GM12878 (cell line): ENCODE measurements around the gene TRDN. TPM values are rescaled to one million over a fixed set of nuclear protein-coding genes. Genes with fewer than 3 reads are reported as not detected.

Source experiments
- ATAC-seq: fragments of 200-7000 bp; cut with Tn5 transposase; 3 replicates; pipeline ENCODE4 v1.9.1; 2020; ENCODE audit warnings: mild to moderate bottlenecking, moderate library complexity
- BruUV-seq: library from RNA; stranded (reverse); fragments of 400-500 nt; replicated peaks from 2 replicates; lab custom pipeline; 2021; lab: Mats Ljungman, UMichigan
- CTCF ChIA-PET: fragments of 300-600 bp; sonication (Branson Sonifier 250); formaldehyde crosslinking; extraction: SDS; loops from one replicate; lab custom pipeline; 2021; ENCODE audit warnings: inconsistent platforms; lab: Yijun Ruan, JAX
- POLR2A ChIA-PET: fragments of 350-600 bp; formaldehyde crosslinking; extraction: SDS; loops from one replicate; lab custom pipeline; 2021; ENCODE audit warnings: inconsistent platforms; lab: Charles Lee
- RAD21 ChIA-PET: fragments of 300-600 bp; sonication (Branson Sonifier 250); formaldehyde crosslinking; loops from one replicate; lab custom pipeline; 2023; ENCODE audit warnings: antibody characterized with exemption; ENCODE audit not compliant: unreplicated experiment; lab: Charles Lee
- SMC1A ChIA-PET: fragments of 300-600 bp; sonication (Branson Sonifier 250); formaldehyde crosslinking; loops from one replicate; lab custom pipeline; 2023; ENCODE audit not compliant: unreplicated experiment, uncharacterized antibody; lab: Charles Lee
- DNase-seq: peaks from one replicate; pipeline ENCODE4 v3.0.0-alpha.2; 2011; ENCODE audit warnings: low read depth, low spot score
- FAIRE-seq: peaks from 3 replicates; lab custom pipeline; 2011; peaks lifted over from hg19 to GRCh38; lab: Jason Lieb, UNC
- H2AFZ ChIP-seq: 2 replicates; pipeline ENCODE4 v1.6.0; 2011; ENCODE audit warnings: low read depth, low read length, control low read depth; ENCODE audit not compliant: control insufficient read depth
- H3K27ac ChIP-seq: 2 replicates; pipeline ENCODE4 v1.5.1; 2011; ENCODE audit warnings: control low read depth; ENCODE audit not compliant: control insufficient read depth, insufficient read depth
- H3K27me3 ChIP-seq, 2 experiments: replicated peaks in 1 of 2; 2 replicates each; pipeline versions ENCODE4 v1.6.0 to v1.6.1; 2011; ENCODE audit warnings: low read length in 1 of 2; ENCODE audit not compliant: control insufficient read depth in 2 of 2, insufficient read depth in 2 of 2
- H3K36me3 ChIP-seq, 2 experiments: 2 replicates each; pipeline ENCODE4 v1.5.1; 2011; ENCODE audit warnings: low read length in 1 of 2; ENCODE audit not compliant: control insufficient read depth in 2 of 2, insufficient read depth in 2 of 2
- H3K4me1 ChIP-seq: 2 replicates; pipeline ENCODE4 v1.6.1; 2011; ENCODE audit warnings: mild to moderate bottlenecking, low read length, moderate library complexity, mixed read lengths; ENCODE audit not compliant: control insufficient read depth, insufficient read depth
- H3K4me2 ChIP-seq: 2 replicates; pipeline ENCODE4 v1.6.0; 2011; ENCODE audit warnings: control low read depth; ENCODE audit not compliant: control insufficient read depth, insufficient read depth
- H3K4me3 ChIP-seq: fragments of 200-600 bp; sonication (generic); 2 replicates; pipeline ENCODE4 v1.5.1; 2016
- H3K79me2 ChIP-seq: 2 replicates; pipeline ENCODE4 v1.6.0; 2011; ENCODE audit warnings: low read length; ENCODE audit not compliant: control insufficient read depth, insufficient read depth
- H3K9ac ChIP-seq: 2 replicates; pipeline ENCODE4 v1.8.0; 2011; ENCODE audit warnings: low read length, control low read depth, mixed read lengths; ENCODE audit not compliant: control insufficient read depth, insufficient read depth
- H3K9me3 ChIP-seq: replicated peaks from 3 replicates; pipeline ENCODE4 v1.5.1; 2011; ENCODE audit warnings: mild to moderate bottlenecking, low read length; ENCODE audit not compliant: control insufficient read depth, insufficient read depth
- H4K20me1 ChIP-seq: 2 replicates; pipeline ENCODE4 v1.6.0; 2011; ENCODE audit not compliant: control insufficient read depth, insufficient read depth
- BCLAF1 ChIP-seq: fragments of 450-650 bp; IDR thresholded peaks from 2 replicates; pipeline ENCODE4 v1.6.1; 2017; ENCODE audit warnings: antibody characterized with exemption, mild to moderate bottlenecking, moderate library complexity
- CHD2 ChIP-seq: IDR thresholded peaks from 2 replicates; pipeline ENCODE4 v1.6.1; 2011; ENCODE audit warnings: low read depth, low read length, improper control_type of control experiment, borderline replicate concordance
- CREM ChIP-seq: IDR thresholded peaks from 2 replicates; pipeline ENCODE4 v1.6.1; 2014; ENCODE audit warnings: antibody characterized with exemption, low read depth
- IKZF2 ChIP-seq, 2 experiments: fragments of 450-650 bp; IDR thresholded peaks; 2 replicates each; pipeline ENCODE4 v1.6.1; 2017; ENCODE audit warnings: mild to moderate bottlenecking in 2 of 2, moderate library complexity in 2 of 2
- IRF4 ChIP-seq: IDR thresholded peaks from 2 replicates; pipeline ENCODE4 v1.6.1; 2011; ENCODE audit warnings: low read depth, low read length
- MXI1 ChIP-seq: fragments of 150-350 bp; IDR thresholded peaks from 2 replicates; pipeline ENCODE4 v1.6.1; 2011; ENCODE audit warnings: low read depth, mild to moderate bottlenecking, inconsistent platforms, low read length, improper control_type of control experiment
- SUZ12 ChIP-seq: fragments of 200-600 bp; sonication (generic); IDR thresholded peaks from one replicate; pipeline ENCODE4 v1.6.1; 2018; ENCODE audit warnings: antibody characterized with exemption, mild to moderate bottlenecking; ENCODE audit not compliant: unreplicated experiment
- TCF12 ChIP-seq: IDR thresholded peaks from 2 replicates; pipeline ENCODE4 v1.6.1; 2011; ENCODE audit warnings: low read depth, mild to moderate bottlenecking, low read length
- WGBS: methylation state at CpG from one replicate; pipeline ENCODE4 v1.1.6; 2016; ENCODE audit warnings: low lambda C conversion rate; ENCODE audit not compliant: insufficient replicate concordance, insufficient coverage; ENCODE audit errors: missing lambda C conversion rate; 5-methylcytosine and 5-hydroxymethylcytosine counted together
- in situ Hi-C: fragments of 300-500 bp; cut with MboI; formaldehyde crosslinking; loops from 9 replicates; pipeline ENCODE4 v1.14.3; 2018; ENCODE audit warnings: mixed read lengths
- intact Hi-C: fragments of 100-400 bp; cut with micrococcal nuclease; formaldehyde crosslinking; loops from one replicate; pipeline ENCODE4 v1.14.2; 2022; ENCODE audit not compliant: unreplicated experiment
- polyA plus RNA-seq, 11 experiments: library from polyadenylated mRNA; depleted of rRNA in 4 of 11; unstranded in 6 of 11; stranded (reverse) in 5 of 11; fragments of >200 nt; fragmentation: Nextera tagmentation in 4 of 11; fragmentation: Illumina TruSeq in 1 of 11; extraction: Ambion mirVana in 4 of 11; extraction: Trizol in 1 of 11; gene quantifications; 1 replicate in 1 of 11; 2 replicates in 10 of 11; pipeline versions ENCODE4 v1.2.1 to v1.2.3, GENCODE V29; 2011 to 2016; ENCODE audit warnings: inconsistent platforms in 2 of 11, missing spikeins in 2 of 11, low read depth in 1 of 11
- total RNA-seq, 4 experiments: library from RNA; depleted of rRNA in 3 of 4; stranded (reverse); fragments of >200 nt in 3 of 4; fragmentation: Illumina TruSeq in 1 of 4; extraction: Trizol in 1 of 4; gene quantifications; 2 replicates each; pipeline versions ENCODE4 v1.2.1 to v1.2.3, GENCODE V29; 2013 to 2021

Gene TRDN
- total and polyA plus RNA-seq, 10 of the 15 experiments (the other 5 are each of a cell fraction or from before 2014, with no cell fraction given), result not detected

GRCh38 chr6:123288649-123289048 lies 348.1 kb downstream of the TRDN start:
- Histone ChIP-seq H3K4me1 (no peaks in the 10 kb centered on the region), H2AFZ (no peak overlapping the region), H3K36me3 (no peaks in the 10 kb centered on the region), H3K27ac (no peak overlapping the region)
- CTCF ChIA-PET, result interaction anchor here (3.5 kb wide), 1 partner anchor 419 kb away, joined by 8 read pairs; no protein-coding TSS in a partner anchor
- TF ChIP-seq IRF4 (no peak), TCF12 (no peak), CREM (no peak), IKZF2 (IDR thresholded peaks at IDR 0.05) (no peak), MXI1 (no peak), BCLAF1 (no peak), CHD2 (no peak), SUZ12 (no peak)
- TF ChIP-seq, all 136 proteins: peak for 0
- Histone ChIP-seq H3K79me2 (no peaks in the 10 kb centered on the region), H4K20me1 (no peaks in the 10 kb centered on the region), H3K9ac (no peak overlapping the region), H3K4me3 (no peak overlapping the region), H3K9me3 (no peaks in the 10 kb centered on the region), H3K4me2 (no peak overlapping the region), H3K27me3 (no peaks in the 10 kb centered on the region)
- RAD21 ChIA-PET, result no interaction called here
- SMC1A ChIA-PET, result no interaction called here
- WGBS, result 0% methylated on average over 1 of the region's 1 CpG
- intact Hi-C loops (no loop called here), in situ Hi-C loops (no loop called here)
- DNase-seq, result no peak
- no TSS peak for BruUV-seq
- POLR2A ChIA-PET, result no interaction called here
- no peak for FAIRE-seq
- no peak for ATAC-seq
